Liver (tissue), 3 donors: ENCODE measurements around the gene NSMF.

Experiments used
- CTCF ChIP-seq: fragments of 150-350 bp; IDR thresholded peaks from 2 replicates; pipeline ENCODE4 v1.5.1; 2017; ENCODE audit warnings: improper control_type of control experiment, low read depth, low read length; ENCODE audit not compliant: missing input control
- FOXA1 ChIP-seq: IDR thresholded peaks from 2 replicates; pipeline ENCODE4 v1.6.1; 2016; ENCODE audit warnings: antibody characterized with exemption
- RAD21 ChIP-seq, 2 donors: IDR thresholded peaks; 2 replicates each; pipeline ENCODE4 v1.6.1; 2016; ENCODE audit warnings: antibody characterized with exemption in 2 of 2, mild to moderate bottlenecking in 2 of 2
- REST ChIP-seq: IDR thresholded peaks from 2 replicates; pipeline ENCODE4 v1.6.1; 2016; ENCODE audit warnings: antibody characterized with exemption, mild to moderate bottlenecking
- SP1 ChIP-seq: IDR thresholded peaks from 2 replicates; pipeline ENCODE4 v1.6.1; 2018; ENCODE audit warnings: antibody characterized with exemption, mild to moderate bottlenecking
- YY1 ChIP-seq: IDR thresholded peaks from 2 replicates; pipeline ENCODE4 v1.6.1; 2016; ENCODE audit warnings: antibody characterized with exemption, mild to moderate bottlenecking
- donor health status: healthy.
- donor health status: healthy.

GRCh38 chr9:137407590-137408300 is 51.4 kb downstream of the NSMF start:
- TF ChIP-seq CTCF (no peak), RAD21 (IDR thresholded peaks at IDR 0.05) (no peak), REST (no peak), FOXA1 (no peak), YY1 (no peak), SP1 (no peak)
